ENCODE measurements around the gene COL18A1.

- TF ChIP-seq CTCF (conservative IDR thresholded peaks at IDR 0.05; ENCODE audit: low read depth, low read length): no peak
- TF ChIP-seq EZH2 (IDR thresholded peaks at IDR 0.05; ENCODE audit: low read length, unreplicated experiment): no peak
- TF ChIP-seq EZH2phosphoT487 (IDR thresholded peaks at IDR 0.05; ENCODE audit: borderline replicate concordance, low read length): no peak
Measured at GRCh38 chr21:45454926-45455673, 50.1 kb downstream of the COL18A1 start.
